ENCODE data around the gene EEF1A2.

Gene EEF1A2

DNA sequence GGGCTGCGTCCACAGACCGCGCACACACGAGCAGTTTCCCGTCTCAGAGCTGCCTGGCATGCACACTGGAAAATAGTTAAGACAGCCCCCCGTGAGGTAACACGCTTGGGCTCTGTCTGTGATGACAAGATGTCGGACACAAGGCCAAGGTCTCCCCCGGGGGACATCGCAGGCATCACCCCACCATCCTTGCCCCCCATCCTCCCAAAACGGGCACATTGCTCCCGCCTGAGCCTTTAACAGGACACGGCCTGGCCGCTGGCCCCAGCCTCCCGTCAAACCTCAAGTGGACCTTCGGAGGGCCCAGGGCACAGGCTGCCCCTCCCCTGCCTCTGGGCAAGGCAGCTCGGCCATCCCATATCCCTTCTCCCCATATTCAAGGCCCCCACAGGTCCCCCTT lies 32.0 kb downstream of the EEF1A2 start:
- DNase-seq: no peak

GRCh38 chr20:63466250-63466825 lies 32.5 kb downstream of the EEF1A2 start:
- no peak for DNase-seq

GRCh38 chr20:63465380-63466249 lies 33.3 kb downstream of the EEF1A2 start:
- DNase-seq: no peak

DNA sequence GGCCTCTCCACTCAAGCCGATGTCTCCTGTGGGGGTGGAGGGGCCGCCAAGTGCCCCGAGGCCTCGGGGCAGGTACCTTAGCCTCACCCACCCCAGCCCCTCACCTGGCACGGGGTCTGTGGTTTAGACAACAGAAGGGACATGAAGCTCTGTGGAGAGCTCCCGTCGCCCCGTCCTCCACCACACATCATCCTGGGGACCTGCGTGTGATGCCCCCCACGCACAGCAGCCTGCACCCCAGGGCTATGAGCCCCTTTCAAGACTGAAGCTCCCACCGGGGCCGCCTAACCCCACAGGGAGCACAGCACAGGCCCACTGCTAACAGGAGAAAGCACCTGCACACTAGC lies 34.6 kb downstream of the EEF1A2 start:
- DNase-seq: no peak

GRCh38 chr20:63463400-63464288 lies 35.2 kb downstream of the EEF1A2 start:
- DNase-seq: no peak

GRCh38 chr20:63462244-63462643 lies 36.6 kb downstream of the EEF1A2 start:
- no peak for DNase-seq

GRCh38 chr20:63461104-63461763 lies 37.6 kb downstream of the EEF1A2 start:
- no peak for DNase-seq

DNA sequence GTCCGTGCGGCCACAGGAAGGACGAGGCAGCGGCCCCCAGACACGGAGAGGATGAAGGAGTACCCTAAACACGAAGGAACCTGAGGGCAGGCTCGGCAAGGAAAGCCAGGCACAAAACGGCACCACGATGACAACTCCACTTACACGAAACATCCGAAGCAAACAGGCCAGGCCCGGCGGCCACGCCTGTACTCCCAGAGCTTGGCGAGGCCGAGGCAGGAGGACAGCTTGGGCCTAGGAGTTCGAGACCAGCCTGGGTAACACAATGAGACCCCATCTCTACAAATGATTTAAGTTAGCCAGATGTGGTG lies 39.9 kb downstream of the EEF1A2 start:
- no peak for DNase-seq

GRCh38 chr20:63458170-63459069 lies 40.5 kb downstream of the EEF1A2 start:
- no peak for DNase-seq

- DNase-seq: peak; percentile 26 to 59
Observed at GRCh38 chr20:63457737-63458136, 41.1 kb downstream of the EEF1A2 start.

- no peak for DNase-seq
Observed at GRCh38 chr20:63456429-63457284, 42.2 kb downstream of the EEF1A2 start.

DNA sequence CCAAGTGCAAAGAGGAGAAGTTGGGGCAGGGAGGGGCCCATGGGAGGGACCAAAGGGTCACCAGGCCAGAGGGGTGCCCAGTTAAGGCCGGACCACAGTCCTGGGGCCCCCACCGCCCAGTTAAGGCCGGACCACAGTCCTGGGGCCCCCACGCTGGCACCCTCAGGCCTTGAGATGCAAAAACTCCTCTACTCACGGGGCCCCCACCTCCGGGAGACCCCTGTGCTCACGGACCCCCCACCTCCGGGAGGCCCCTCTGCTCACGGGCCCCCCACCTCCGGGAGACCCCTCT lies 43.4 kb downstream of the EEF1A2 start:
- DNase-seq: no peak

DNA sequence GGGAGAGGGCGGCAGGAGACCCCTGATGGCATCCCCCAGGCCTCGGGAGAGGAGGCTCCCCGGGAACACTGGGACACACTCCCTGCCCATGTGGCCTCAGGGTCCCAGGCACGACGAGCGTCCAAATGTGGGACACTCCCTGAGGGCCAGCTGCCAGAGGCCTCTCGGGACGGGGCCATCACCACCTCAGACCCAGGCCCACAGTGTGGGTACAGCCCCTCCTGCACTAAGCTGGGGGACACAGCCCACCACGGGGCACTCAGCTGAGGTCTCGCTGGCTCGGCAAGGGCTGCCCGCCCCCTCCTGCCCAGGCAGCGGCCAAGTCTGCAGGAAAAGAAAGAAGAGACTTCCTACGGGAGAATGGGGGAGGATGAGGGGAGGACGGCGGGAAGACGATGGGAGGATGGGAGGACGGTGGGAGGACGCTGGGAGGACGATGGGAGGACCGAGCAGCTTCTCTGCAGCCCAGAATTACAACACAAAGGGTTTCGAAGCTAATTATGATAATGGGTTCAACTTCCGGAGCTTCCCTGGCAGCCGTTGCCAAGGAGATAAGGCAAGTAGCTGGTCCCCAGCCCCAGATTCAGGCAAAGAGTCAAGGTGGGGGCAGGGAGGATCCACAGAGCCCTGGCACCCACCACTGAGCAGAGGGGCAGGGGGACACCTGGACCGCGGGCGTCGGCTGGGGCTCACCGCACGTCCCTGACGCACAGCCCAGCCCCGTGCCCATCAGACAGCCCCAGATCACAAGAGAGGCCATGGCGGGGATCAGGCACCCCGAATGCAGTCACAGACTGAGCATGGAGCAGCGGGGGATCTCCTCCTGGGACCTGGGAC lies 43.9 kb downstream of the EEF1A2 start:
- no peak for DNase-seq

DNA sequence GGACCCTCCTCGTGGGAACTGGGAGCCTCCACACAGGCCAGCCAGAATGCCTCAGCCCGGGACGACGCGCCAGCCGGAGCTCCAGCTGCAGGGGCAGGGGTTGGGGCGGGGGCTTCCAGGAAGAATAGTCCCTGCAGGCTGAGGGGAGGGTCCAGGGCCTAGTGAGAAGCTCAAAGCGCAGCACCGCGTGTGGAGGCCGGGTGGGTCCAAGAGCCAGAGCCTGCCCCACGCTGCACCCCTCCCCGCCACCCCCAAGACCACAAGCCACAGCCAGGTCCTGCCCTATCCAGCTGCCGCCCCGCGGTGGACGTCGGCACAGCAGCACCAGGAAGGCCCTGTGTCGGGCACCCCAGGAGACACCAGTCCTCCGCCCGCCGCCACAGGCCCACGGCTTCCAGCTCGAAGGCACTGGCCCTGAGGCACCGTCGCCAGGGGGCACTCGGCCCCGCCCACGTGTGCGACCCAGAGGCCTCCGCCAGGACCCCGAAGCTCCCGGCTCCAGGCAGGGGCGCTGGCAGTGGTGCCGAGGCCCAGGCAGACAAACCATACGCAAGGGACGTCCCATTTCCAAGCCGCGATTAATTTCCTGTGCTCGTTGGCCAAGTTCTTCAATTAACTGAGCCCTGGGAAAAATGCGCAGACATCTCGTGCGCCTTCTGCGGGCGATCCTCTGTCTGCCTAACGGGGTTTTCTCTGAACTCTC lies 45.9 kb downstream of the EEF1A2 start:
- no peak for DNase-seq

DNA sequence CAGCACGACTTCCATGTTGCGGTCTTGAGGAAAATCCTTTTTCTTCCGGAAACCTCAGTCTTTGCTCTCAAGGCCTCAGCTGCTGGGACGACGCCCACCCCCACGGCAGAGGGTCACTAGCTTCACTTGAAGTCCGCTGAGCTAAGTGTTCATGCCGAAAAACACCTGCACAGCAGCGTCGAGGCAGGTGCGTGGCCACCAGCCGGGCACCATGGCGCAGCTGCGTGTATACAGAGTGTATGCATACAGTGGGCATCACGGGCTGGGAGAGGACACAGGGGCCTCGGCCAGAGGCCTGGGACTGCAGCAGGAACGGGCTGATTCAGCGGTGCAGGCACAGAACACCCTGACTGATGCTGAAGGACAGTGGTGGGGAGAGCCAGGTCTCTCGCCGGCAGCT lies 46.5 kb downstream of the EEF1A2 start:
- DNase-seq: no peak

- DNase-seq: no peak
Observed at GRCh38 chr20:63451821-63452220, 47.1 kb downstream of the EEF1A2 start.

DNA sequence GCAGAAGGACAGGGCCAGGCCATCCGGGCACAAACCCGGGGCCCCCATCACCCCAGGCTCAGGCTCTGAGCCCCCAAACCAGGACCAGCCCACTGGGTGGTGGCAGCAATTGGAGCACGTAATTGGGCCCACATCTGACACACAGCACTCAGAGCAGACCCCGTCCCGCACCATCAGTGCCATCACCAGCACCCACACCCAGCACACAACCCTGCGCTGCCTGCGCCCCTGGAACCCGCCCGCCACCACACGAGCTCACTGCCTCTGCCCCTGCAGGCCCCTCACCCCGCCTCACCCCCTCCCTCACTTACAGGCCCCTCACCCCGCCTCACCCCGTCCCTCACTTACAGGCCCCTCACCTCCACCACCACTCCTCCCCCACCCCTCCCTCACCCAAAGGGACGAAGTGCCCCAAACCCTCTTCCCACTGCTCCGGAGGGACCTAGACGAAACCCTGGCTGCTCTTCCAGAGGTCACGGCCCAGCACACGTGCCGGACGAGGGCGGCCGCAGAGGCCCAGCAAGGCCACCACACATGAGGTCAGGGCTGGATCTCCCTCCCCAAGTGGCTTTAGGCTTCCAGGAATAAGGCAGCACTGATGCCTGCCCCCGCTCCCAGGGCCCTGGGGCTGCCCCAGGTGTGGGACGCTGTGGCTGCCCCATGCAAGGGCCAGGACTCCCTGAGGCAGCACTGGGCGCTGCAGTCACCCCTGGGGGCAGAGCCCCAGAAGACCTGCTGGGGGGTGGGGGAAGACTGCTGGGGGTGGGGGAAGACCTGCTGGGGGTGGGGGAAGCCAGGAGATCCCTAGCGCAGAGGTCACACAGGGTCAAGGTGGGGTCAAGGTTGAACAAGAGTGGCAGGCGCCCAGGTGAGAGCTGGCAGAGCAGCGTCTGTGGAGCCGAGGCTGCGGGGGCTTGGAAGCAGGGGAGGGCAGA lies 48.8 kb downstream of the EEF1A2 start:
- DNase-seq: no peak

DNA sequence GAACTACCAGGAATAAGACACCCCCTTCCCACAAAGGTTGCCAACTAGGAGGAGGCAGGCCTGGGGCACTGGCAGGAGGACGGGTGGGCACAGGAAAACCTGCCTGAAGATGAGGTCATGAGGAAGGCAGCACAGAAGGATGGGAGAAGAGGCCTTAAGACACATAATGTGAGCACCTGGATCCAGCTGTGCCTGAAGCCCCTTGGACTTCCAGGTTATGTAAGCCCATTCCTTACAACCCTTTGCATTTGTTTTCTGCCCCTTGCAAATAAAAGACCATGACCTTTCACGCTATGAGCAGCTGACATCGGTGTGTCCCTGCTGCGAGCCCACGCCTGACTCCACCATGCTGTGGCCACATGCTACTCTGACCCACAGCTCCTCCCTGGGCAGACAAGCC lies 49.9 kb downstream of the EEF1A2 start:
- DNase-seq: no peak

DNA sequence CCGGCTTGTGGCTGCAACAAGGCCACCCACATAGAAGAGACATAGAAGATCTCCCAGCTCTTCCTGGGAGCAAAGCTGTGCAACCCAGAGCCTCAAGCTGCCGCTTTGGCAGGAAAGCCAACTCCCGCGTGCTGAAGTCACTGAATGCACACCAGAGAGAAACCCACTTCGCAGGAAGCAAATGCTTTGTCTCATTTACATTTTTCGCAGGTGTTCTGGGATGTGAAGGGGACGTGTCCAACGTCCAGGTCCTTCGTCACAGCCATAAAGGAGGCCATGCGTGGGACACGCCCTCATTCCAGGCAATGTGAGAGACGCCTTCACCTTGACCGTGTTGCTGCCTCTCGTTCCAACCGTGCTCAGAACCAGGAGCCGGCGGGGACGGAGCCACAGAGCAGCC lies 50.9 kb downstream of the EEF1A2 start:
- DNase-seq: no peak

All from SW 1271 (cell line).